ENCODE data around the gene GOLGA6B. TPM values are rescaled to one million over a fixed set of nuclear protein-coding genes. Genes with fewer than 3 reads are reported as not detected.
"Not testable (repeated sequence)": the region's sequence is repeated elsewhere in the genome, so short reads cannot be mapped to it uniquely, and the experiment has no call there.

The GOLGA6B gene, protein sequence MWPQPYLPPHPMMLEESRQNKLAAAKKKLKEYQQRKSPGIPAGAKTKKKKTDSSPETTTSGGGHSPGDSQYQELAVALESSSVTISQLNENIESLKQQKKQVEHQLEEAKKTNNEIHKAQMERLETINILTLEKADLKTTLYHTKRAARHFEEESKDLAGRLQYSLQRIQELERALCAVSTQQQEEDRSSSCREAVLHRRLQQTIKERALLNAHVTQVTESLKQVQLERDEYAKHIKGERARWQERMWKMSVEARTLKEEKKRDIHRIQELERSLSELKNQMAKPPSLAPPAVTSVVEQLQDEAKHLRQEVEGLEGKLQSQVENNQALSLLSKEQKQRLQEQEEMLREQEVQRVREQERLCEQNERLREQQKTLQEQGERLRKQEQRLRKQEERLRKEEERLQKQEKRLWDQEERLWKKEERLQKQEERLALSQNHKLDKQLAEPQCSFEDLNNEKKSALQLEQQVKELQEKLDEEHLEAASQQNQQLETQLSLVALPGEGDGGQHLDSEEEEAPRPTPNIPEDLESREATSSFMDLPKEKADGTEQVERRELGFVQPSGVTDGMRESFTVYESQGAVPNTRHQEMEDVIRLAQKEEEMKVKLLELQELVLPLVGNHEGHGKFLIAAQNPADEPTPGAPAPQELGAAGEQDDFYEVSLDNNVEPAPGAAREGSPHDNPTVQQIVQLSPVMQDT
- 0.35 TPM for polyA plus RNA-seq (2013, experiment 1 of 2; ENCODE audit: insufficient read length)
- 1.4 TPM for polyA plus RNA-seq (2013, experiment 2 of 2; ENCODE audit: insufficient read length)

DNA sequence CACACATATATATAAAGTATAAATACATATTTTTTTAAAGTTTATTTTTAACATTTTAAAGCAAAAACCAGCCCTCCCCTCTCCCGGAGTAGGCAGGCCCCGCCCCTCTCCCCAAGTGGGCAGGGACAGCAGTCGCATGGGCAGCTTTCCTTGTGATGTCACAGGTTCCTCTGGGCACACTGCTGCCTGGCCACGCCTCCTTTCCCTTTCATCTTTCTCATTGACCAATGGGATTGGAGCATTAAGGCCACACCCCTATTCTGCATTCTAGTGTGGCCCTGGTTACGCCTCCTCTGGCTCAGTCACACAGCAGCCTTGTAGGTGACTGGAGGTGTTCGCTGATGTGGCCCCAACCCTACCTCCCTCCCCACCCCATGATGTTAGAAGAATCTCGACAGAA, at the start of gene GOLGA6B:
Gene GOLGA6B (plus strand): TSS at position 301 of the 400 bp plus-strand sequence. CDS start 41 bp downstream, at position 342.
- not testable (repeated sequence) for DNase-seq

DNA sequence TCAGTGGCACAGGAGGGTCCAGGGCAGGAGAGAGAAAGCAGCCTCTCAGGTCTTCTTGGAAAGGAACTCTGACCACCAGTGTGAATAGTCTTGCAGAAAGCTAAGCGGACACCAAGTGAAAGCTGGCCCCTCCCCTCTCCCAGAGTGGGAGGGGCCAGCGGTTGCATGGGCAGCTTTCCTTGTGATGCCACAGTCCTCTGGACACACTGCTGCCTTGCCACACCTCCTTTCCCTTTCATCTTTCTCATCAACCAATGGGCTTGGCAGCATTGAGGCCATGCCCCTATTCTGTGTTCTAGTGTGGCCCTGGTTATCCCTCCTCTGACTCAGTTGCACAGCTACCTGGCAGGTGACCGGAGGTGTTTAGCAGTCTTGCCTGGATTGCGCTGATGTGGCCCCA, 49.7 kb upstream of the GOLGA6B start:
- DNase-seq, result no peak

- not testable (repeated sequence) for DNase-seq
Measured at GRCh38 chr15:72608084-72608483, 46.4 kb upstream of the GOLGA6B start.

DNA sequence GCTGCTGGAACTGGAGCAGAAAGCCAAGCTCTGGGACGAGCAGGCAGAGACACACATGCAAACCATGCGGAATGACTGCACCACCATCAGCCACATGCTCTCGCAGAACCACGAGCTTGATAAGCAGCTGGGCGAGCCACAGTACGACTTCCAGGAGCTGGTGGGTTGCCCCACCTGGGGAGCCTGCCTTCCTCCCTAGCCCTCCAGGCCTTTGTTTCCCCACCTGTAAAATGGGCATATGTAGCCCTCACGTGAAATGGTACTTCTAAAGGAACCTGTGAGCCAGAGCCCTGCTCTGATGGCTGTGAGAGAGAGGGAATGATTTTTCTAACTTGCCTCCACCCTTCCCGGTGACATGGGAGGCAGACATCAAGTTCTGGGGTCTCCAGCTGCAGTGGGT, 44.6 kb upstream of the GOLGA6B start:
- no peak for DNase-seq

DNA sequence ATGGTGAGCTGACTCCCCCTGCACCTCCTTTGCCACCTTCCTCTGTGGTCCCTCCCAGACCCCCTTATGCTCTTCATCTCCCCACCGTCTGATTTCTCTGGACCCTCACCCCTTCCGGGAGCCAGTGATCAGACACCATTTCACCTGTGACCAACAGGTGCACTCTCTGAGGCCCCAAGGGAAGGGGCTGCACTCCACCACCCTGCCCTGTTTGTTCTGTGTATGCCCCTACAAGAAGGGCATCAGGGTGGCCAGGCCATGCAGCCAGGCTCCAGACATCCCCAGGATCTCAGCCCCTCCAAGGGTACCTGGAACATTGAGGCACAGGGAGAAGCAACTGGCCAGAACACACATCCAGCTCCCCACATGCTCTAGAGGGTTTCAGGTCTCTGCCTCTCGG, 42.2 kb upstream of the GOLGA6B start:
- DNase-seq, result not testable (repeated sequence)

GRCh38 chr15:72614810-72615532, 39.5 kb upstream of the GOLGA6B start:
- DNase-seq, result no peak

GRCh38 chr15:72615533-72616233, 38.8 kb upstream of the GOLGA6B start:
- DNase-seq, result not testable (repeated sequence)

DNA sequence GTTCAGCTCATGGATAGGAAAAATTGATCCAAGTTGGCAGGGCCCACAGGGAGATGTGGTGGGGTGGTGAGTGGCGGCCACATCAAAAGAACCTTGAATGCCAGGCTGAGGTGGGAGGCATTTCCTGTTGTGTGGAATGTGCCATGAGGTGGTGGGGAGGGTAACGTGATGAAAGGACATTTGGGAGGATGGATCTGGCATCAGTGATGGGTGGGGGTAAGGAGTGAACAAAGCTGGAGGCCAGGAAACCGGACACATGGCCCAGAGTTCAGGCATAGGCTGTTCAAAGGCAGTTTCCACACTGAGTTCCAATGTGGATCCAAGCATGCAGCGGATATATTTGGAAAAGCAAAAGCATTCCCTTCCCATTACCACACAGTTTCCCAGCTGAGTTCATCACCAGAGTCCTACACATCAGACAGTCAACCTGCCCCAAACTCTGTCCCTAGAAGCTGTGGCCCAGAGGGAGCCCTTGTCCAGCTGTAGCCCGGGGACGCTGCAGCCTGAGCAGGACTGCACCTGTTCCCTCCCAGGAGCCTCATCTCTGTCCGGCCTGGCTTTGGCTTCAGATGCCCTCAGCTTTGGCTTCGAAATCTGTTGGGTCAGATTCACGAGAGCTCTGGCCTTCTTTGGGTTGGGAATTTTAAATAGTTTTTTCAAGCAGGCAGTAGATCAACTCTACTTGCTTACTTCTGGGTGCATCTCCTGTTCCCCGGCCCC, 37.8 kb upstream of the GOLGA6B start:
- DNase-seq, result no peak

DNA sequence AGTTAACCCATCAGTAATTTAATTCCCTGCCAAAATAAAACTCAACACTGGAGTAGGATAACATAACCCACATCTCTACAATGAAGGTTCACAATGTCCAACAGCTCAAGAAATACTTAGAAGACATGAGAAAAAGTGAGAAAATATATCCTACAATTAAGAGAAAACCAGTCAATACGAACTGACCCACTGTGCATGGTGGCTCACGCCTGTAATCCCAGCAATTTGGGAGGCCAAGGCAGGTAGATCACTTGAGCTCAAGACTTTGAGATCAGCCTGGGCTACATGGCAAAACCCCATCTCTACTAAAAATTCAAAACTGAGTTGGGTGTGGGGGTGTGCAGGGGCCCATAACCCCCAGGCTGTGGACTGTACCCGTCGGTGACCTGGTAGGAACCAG, 30.6 kb upstream of the GOLGA6B start:
- not testable (repeated sequence) for DNase-seq

GRCh38 chr15:72626153-72626552, 28.3 kb upstream of the GOLGA6B start:
- DNase-seq, result peak; percentile 14

- DNase-seq, result not testable (repeated sequence)
Measured at GRCh38 chr15:72628249-72629067, 26.0 kb upstream of the GOLGA6B start.

- not testable (repeated sequence) for DNase-seq
Measured at GRCh38 chr15:72629068-72629570, 25.4 kb upstream of the GOLGA6B start.

DNA sequence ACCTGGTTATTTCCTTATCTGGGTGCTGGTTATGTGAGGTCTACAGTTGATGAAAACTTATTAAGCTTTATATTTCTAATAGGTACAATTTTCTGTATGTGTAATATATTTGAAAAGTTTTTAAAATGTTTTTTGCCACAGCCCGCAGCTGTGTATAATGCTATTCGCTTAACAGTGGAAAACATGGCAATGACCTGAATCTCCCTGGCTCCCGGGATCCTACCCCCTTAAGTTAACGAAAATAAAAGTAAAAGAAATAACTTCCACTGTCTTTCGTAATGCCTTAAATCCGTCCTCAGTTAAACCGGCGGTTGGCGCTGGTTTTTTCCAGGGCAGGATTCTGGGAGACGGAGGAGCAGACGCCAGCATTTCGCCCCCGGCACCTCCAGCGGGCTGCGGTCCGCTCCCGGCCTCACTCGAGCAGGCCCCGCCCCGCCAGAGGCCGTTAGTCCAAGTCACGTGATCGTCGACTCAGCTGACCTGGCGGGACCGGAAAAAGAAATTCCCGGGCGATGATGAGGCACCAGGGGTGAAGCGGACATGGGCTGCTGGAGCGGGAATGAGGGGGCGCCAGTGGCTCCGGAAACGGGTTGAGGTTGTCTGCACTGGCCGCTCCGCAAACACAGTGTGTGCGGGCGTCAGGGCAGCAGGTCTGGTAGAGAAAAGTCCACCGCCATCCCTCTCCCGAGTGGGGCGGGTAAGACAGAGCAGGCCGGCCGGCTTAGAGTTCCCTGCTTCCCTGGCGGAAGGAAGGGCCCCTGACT, 17.8 kb upstream of the GOLGA6B start:
- peak; percentile 88 for DNase-seq

DNA sequence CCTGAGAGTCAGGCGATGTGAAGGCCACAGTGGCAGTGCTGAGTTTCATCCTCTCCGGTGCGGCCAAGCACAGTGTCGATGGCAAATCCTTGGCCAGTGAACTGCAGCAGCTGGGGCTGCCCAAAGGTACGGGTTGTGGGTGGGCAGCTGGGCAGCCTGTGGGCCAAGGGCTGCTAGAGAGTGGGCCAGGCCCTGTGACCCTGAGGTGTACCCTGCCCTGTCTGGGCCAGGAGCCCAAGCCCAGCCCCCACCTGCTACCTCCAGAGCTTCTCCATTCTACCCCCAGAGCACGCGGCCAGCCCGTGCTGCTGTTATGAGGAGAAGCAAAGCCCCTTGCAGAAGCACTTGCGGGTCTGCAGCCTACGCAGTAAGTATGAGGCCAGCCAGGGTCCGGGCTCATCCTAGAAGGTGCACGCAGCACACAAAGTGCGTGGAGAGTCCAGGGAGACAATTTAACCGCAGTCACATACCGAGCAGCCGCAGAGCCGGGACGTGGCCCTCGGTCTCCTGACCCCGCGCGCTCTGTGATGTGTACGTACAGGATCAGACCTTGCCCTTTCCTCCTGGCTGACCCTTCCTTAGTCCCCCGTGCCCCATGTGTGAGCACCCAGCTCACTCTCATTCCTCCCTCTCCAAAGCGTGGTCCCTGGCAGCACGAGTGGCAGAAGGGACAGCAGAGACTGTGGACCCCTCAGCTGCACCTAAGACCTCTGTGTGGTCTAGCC, 14.6 kb upstream of the GOLGA6B start:
- not testable (repeated sequence) for DNase-seq

- DNase-seq, result not testable (repeated sequence)
Measured at GRCh38 chr15:72642271-72642670, 12.2 kb upstream of the GOLGA6B start.

DNA sequence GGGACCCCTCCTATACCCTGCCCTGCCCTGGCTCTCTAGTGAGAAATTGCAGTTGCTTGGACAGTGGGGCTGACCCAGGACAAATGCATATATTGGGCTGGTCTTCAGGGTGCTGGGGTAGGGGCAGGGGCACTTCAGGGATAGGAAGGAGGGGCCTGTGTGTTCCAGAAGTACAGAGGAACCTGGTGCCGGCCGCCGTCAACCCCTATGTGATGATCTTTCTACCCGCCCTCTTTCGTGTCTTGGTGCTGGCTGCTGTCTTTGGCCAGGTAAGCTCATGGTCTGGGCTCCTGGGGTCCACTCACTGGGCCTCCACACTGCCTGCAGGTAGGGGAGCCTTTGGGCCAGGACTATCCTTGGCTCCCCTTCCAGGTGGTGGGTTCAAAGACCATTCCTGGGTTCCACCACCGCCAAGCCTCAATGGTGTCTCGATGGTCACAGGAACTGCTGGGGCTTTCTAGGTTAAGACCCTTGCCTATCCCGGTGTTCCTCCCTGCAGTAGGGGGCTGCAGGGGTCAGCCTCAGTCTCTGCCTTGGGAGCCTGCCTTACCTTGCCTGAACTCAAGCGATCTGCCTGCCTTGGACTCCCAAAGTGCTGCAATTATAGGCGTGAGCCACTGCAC, 5.8 kb upstream of the GOLGA6B start:
- not testable (repeated sequence) for DNase-seq

- not testable (repeated sequence) for DNase-seq
Measured at GRCh38 chr15:72656014-72656413, 1.5 kb downstream of the GOLGA6B start.

- not testable (repeated sequence) for DNase-seq
Measured at GRCh38 chr15:72661081-72661480, 6.6 kb downstream of the GOLGA6B start.

All from fibroblast of skin of scalp (primary cell).